Measurements from ENCODE around the gene SLC5A5.

Gene SLC5A5

DNA sequence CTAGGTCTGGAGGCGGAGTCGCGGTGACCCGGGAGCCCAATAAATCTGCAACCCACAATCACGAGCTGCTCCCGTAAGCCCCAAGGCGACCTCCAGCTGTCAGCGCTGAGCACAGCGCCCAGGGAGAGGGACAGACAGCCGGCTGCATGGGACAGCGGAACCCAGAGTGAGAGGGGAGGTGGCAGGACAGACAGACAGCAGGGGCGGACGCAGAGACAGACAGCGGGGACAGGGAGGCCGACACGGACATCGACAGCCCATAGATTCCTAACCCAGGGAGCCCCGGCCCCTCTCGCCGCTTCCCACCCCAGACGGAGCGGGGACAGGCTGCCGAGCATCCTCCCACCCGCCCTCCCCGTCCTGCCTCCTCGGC lies at the start of gene SLC5A5:
Gene SLC5A5, plus strand, starts transcription at position 68 of the 373 bp plus-strand sequence. CDS start 375 bp downstream, outside the sequence.
- TF ChIP-seq, protein P1, sequence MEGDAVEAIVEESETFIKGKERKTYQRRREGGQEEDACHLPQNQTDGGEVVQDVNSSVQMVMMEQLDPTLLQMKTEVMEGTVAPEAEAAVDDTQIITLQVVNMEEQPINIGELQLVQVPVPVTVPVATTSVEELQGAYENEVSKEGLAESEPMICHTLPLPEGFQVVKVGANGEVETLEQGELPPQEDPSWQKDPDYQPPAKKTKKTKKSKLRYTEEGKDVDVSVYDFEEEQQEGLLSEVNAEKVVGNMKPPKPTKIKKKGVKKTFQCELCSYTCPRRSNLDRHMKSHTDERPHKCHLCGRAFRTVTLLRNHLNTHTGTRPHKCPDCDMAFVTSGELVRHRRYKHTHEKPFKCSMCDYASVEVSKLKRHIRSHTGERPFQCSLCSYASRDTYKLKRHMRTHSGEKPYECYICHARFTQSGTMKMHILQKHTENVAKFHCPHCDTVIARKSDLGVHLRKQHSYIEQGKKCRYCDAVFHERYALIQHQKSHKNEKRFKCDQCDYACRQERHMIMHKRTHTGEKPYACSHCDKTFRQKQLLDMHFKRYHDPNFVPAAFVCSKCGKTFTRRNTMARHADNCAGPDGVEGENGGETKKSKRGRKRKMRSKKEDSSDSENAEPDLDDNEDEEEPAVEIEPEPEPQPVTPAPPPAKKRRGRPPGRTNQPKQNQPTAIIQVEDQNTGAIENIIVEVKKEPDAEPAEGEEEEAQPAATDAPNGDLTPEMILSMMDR (IDR thresholded peaks at IDR 0.05; ENCODE audit: insufficient read depth, low read length, missing control alignments), result no peak
- ChIA-PET POLR2A (no interaction called here), CTCF (interaction anchor here (0.6 to 6.4 kb wide), 12 partner anchors 8 to 128 kb away, joined by 3 to 157 read pairs (median 12); partner anchors contain the start of genes CCDC124 and RPL18A)
- no peak for DNase-seq (ENCODE audit: low read depth, low spot score)
- no peak within 1 kb of the TSS for H3K4me3 ChIP-seq (ENCODE audit: low read depth, low read length)

DNA sequence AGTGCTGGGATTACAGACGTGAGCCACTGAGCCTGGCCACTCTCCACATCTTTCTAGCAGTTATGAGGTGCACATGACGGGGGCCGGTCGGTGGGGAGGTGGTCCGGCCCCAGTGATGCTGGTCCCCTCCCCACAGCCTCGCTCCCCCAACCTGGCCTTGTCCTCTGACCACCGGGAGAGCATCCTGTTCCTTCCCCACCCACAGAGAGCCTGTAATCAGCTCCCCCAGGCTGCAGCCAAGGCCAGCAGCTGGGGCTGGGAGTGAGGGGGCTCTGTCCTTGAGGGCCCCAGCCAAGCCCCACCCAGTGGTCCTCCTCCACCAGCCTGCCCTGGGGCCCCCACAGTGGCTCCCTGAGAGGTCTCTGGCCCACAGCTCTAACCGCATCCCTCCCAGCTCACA lies 47.4 kb upstream of the SLC5A5 start:
- CTCF ChIA-PET, result interaction anchor here (1.3 kb wide), 1 partner anchor 10 kb away, joined by 3 read pairs; no protein-coding TSS in a partner anchor
- TF ChIP-seq, protein P1 (IDR thresholded peaks at IDR 0.05; ENCODE audit: insufficient read depth, low read length, missing control alignments), result no peak
- no peak overlapping the region for H3K4me3 ChIP-seq (ENCODE audit: low read depth, low read length)
- POLR2A ChIA-PET, result no interaction called here
- DNase-seq (ENCODE audit: low read depth, low spot score), result no peak

DNA sequence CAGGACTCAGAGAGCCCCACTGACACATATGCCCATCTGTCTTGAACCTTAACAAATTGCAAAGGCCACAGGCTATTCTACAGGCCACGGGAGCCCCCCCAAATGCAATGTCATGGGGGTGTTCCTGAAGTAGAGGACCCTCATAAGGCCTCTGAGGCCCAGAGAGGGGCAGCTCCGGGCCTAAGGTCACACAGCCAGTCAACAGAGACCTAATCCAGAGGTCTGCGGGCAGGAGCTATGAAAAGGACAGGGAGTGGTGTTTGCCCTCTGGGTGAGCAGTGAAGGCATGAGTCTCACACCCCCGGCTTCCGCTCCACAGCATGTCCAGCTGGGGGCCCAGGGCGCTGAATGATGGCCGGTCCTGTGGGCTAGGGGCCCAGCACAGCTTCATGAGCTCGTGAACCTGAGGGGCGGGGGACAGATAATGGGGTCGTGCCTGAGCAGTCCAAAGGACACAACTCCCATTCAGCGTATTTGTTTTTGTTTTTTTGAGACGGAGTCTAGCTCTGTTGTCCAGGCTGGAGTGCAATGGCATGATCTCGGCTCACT lies 45.2 kb upstream of the SLC5A5 start:
- POLR2A ChIA-PET, result no interaction called here
- TF ChIP-seq, protein P1 (IDR thresholded peaks at IDR 0.05; ENCODE audit: insufficient read depth, low read length, missing control alignments), result no peak
- no peak overlapping the region for H3K4me3 ChIP-seq (ENCODE audit: low read depth, low read length)
- no peak for DNase-seq (ENCODE audit: low read depth, low spot score)
- CTCF ChIA-PET, result no interaction called here

GRCh38 chr19:17829855-17830566 lies 41.7 kb upstream of the SLC5A5 start:
- H3K4me3 ChIP-seq (ENCODE audit: low read depth, low read length), result peak overlapping the region; percentile 44
- TF ChIP-seq, protein P1 (IDR thresholded peaks at IDR 0.05; ENCODE audit: insufficient read depth, low read length, missing control alignments), result no peak
- CTCF ChIA-PET, result interaction anchor here (0.9 to 1.2 kb wide), 3 partner anchors 30 to 116 kb away, joined by 3 to 4 read pairs (median 3); partner anchors contain the start of gene RPL18A
- no peak for DNase-seq (ENCODE audit: low read depth, low spot score)
- POLR2A ChIA-PET, result no interaction called here

DNA sequence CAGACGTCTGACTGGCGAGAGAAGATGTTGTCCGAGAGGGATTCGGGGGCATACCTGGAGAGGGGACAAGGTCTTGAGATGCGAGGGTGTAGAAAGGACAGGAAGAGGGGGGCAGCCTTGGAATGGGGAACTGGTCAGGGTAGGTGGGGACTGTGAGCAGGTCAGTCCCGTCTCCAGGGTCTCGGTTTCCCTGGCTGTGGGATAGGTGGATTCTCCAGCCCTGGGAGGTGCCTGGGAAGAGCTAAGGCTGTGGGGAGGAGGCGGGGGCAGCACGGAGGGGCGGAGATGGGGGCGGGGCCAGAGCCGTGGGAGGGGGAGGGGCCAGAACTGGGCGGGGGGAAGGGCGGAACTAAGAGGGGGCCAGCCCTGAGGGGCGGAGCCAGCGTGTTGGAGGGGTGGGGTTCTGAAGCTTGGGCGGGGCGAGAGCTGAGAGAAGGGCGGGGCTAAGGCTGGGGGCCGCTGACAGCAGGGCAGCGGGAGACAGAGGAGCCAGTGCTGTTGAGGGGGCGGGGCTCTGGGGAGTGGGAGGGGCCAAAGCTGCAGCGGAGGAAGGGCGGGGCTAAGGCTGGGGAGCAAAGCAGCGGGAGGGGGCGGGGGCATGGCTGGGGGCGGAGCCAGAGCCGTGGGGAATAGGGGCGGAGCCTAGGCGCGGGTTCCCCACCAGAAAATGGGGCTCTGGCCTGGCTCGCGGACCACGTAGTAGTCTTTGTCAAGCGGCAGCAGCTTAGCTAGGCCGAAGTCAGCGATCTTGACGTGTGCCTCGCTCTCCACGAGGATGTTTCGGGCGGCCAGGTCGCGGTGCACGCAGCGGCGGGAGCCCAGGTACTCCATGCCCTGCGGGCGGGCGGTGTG lies 41.0 kb upstream of the SLC5A5 start:
- CTCF ChIA-PET, result interaction anchor here (0.9 to 1.2 kb wide), 2 partner anchors 29 to 46 kb away, joined by 3 to 4 read pairs; partner anchors contain the start of gene RPL18A
- TF ChIP-seq, protein P1 (IDR thresholded peaks at IDR 0.05; ENCODE audit: insufficient read depth, low read length, missing control alignments), result no peak
- peak overlapping the region; percentile 48 for H3K4me3 ChIP-seq (ENCODE audit: low read depth, low read length)
- POLR2A ChIA-PET, result no interaction called here
- DNase-seq (ENCODE audit: low read depth, low spot score), result no peak
